DMS79 (cell line): ENCODE results near the gene GPSM3.
"Not testable (repeated sequence)": the region's sequence is repeated elsewhere in the genome, so short reads cannot be mapped to it uniquely, and the experiment has no call there.

Experiments
- DNase-seq: peaks from one replicate; lab custom pipeline; 2025; lab: John Stamatoyannopoulos, UW

Gene GPSM3

GRCh38 chr6:32149932-32150870 lies 42.2 kb downstream of the GPSM3 start:
- no peak for DNase-seq

- no peak for DNase-seq
Observed at GRCh38 chr6:32149092-32149755, 43.2 kb downstream of the GPSM3 start.

- no peak for DNase-seq
Observed at GRCh38 chr6:32148289-32149091, 44.0 kb downstream of the GPSM3 start.

GRCh38 chr6:32147401-32148132 lies 44.9 kb downstream of the GPSM3 start:
- no peak for DNase-seq

GRCh38 chr6:32146687-32147086 lies 45.8 kb downstream of the GPSM3 start:
- no peak for DNase-seq

GRCh38 chr6:32146287-32146686 lies 46.2 kb downstream of the GPSM3 start:
- no peak for DNase-seq

- DNase-seq = not testable (repeated sequence)
Observed at GRCh38 chr6:32144238-32144637, 48.2 kb downstream of the GPSM3 start.
